SK-N-DZ (cell line): ENCODE measurements around the gene INSYN2B.
"Not testable (repeated sequence)": the region's sequence is repeated elsewhere in the genome, so short reads cannot be mapped to it uniquely, and the experiment has no call there.

Experiments
- DNase-seq: peaks from one replicate; pipeline ENCODE4 v3.0.0-alpha.2; 2015; ENCODE audit warnings: low spot score

The INSYN2B gene

DNA sequence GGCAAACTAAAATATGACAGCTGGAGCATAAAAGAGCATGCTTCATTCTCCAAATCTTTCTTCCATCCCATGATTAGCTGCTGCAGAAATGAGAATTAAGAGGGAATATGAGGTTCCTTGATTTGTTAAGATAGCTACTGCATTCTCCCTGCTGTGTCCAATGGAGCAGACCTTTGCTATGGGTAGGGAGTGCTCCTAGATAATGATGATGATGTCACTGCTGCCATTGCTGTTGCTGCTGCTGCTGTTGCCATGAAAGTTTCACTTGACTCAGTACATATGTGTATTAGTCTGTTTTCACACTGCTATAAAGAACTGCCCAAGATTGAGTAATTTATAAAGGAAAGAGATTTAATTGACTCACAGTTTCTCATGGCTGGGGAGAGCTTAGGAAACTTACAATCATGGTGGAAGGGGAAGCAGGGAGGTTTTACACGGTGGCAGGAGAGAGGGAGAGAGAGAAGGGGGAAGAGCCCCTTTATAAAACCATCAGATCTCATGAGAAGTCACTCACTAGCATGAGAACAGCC, 128.9 kb downstream of the INSYN2B start:
- DNase-seq, result no peak

DNA sequence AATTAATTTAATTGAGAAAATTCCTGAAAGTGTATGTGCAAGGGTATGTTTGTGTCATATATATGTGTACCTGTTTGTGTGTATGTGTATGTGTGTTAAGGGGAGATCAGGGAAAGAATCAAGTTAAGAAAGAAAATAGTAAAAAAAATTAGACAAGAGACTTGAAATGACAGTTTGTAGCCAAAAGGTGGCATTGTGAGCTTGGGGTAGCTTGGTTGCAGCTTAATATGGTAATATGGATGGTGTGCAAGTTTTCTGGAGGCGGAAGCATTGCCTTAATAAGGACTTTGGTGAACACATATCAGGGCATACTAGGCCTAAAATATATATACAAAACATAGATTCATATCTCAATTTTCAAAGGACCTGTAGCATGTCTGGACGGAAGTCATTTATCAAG, 129.9 kb downstream of the INSYN2B start:
- DNase-seq, result no peak

DNA sequence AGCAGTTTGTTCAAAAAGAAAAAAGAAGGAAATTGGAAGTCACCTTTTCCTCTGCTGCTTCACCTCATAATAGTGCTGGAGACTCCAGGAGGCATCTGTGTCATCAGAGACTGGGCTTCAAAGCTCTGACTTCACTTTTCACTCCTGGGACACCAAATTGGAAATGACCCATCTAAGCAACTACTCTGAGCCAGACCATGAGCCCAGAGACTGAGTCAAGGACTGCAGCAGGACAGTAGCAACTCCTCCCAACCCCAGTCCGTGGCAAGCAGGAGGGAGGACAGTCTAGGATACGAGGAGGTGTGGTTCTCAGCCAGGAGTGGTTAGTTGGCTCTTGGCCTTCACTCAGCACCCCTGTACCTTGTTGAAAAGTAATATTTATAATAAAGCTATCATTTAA, 131.5 kb downstream of the INSYN2B start:
- DNase-seq, result no peak

DNA sequence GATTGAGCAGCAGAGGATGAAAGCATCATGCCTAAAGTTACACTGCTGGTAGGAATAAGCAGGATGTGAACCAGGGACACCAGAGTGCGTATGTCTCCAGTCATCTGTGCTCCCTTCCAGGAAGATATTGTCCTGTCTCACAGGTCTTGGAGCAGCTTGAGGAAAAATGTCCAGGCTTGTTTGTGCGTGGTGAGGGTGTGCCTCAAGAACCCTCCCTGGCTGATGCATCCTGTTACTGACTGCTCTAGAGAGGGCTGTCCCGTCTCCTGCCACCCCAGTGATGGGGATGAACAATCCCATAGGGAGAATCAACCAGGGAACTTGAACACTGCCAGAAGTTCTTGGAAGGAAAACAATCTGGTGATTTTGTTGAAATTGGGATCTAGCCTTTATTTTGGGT, 132.0 kb downstream of the INSYN2B start:
- no peak for DNase-seq

DNA sequence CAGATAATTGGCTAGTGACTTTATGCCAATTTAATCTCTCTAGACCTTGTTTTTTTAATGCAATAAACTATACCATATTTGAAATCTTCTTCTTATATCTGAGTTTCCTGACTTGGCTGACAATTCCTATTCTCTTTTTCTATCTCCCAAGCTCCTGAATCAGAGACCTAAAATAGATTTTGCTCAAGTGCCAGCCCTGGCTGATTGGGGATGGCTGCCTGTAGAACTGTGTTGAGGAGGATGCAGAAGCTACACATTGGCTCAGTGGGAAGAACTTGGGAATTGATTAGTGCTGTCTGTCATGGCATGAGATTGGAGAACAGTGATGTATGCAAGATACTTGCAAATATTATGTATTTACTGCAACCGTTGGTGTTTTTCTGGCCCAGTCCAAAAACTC, 132.8 kb downstream of the INSYN2B start:
- no peak for DNase-seq

DNA sequence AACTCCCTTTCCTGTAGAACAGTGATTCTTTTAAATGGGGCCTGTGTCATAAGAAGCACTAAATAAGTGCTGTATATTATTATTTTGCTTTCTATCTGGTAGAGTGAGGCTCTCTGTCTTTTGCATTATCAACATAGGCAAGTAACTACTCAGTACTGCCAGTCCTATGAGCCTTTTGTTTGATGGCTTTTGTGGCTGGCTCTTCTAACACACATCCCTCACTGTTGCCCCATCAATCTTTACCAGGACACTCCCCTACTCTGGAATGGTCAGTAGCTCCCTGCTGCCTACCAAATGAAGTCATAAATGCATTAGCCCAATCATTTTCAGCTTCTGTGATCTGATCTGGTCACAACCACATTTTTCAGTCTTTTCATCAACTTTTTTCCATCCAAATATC, 137.6 kb downstream of the INSYN2B start:
- DNase-seq, result no peak

DNA sequence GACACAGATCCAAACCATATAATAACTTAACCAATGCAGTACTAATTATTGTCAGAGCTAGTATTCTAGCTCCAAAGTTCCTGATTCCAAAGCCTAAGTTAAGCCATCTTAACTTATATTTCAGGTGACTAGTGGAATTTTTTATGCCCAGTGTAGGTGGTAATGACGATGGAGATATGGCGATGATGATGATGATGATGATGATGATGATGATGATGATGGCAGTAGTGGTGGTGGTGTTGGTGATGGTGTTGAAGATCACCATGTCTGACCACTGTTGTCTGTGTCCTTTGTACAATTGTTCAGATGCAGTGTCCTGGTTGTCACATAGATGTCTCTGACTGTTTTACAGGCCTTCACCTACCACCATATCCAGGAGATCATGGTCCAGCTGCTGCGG, 139.9 kb downstream of the INSYN2B start:
- DNase-seq, result no peak

DNA sequence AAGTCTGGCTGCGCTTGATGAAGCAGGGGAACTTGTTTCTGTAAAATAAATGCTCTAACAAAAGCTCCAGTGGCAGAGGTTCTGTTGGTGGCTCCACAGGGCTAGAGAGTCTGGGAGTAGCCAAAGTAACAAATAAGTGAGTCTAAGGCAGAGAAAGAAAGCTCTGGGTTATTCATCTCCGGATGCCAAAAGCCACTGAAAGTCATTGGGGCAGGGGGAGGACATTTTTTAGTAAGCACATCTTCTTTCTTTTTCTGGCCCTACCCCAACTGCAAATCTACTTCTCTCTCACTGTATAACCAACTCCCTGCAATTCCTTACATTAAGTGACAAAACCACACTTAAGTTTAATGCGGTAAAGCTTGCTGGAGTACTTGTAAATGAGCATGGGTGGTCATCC, 141.6 kb downstream of the INSYN2B start:
- no peak for DNase-seq

DNA sequence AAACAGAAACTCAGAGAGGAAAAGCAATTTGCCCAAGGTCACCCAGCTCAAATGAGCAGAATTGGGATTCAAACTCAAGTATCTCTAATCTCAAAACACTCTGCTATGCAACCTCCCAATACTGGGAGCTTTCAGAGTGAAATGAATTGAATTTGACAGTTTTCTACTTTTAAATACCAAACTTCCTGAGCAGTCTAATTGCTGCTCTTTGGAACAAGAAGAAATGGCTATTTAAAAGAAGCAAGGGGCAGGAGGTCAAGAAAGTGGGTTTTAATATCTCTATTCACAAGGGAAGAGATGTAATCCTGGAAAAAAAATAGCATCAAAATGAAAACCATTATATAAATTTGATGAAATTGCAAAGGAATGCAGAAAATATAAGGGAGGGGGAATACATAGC, 142.6 kb downstream of the INSYN2B start:
- no peak for DNase-seq

DNA sequence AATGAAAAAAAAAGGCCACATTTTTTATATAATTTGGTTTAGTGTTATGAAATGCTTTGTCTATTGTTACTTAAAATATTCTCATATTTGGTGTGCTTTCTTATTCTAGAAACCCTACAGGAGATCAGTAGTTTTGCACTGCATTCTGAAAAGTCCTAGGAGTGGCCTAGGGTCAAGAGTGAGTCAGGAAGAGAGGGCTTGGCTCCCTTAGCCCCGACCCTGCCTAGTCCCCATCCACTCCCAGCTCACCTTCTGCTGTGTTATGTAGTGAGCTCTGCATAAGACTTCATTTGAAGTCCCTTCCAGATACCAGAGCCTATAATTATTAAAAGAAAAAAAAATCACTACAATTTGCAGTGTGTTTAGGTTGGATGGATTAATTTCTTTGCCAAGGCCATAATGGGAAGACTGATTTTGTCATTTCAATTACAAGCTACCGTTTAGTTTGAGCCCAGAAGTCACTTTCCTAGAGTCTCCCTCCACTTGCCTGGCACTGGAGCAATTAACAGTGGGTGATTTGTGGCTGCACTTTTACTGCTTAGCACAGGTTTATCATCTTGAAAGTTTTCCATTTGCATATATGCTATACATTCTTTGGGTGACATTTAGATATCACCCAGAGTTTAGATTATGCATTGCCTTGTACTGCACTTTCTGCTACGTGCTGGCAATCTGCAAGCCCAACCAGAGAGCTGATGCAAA, 143.3 kb downstream of the INSYN2B start:
- DNase-seq, result no peak

DNA sequence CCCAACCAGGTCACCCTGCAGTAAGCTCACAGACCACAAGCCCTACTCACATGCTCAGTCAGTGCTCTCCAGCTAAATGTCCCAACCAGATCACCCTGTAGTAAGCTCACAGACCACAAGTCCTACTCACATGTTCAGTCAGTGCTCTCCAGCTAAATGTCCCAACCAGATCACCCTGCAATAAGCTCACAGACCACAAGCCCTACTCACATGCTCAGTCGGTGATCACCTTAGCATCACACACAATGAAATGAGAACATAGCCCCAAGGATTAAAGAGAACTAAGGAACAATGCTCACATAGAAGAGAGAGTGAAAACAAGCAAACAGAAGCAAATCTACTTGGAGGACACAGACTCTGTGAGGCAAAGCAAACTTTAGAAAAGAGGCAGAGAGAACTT, 145.8 kb downstream of the INSYN2B start:
- not testable (repeated sequence) for DNase-seq

DNA sequence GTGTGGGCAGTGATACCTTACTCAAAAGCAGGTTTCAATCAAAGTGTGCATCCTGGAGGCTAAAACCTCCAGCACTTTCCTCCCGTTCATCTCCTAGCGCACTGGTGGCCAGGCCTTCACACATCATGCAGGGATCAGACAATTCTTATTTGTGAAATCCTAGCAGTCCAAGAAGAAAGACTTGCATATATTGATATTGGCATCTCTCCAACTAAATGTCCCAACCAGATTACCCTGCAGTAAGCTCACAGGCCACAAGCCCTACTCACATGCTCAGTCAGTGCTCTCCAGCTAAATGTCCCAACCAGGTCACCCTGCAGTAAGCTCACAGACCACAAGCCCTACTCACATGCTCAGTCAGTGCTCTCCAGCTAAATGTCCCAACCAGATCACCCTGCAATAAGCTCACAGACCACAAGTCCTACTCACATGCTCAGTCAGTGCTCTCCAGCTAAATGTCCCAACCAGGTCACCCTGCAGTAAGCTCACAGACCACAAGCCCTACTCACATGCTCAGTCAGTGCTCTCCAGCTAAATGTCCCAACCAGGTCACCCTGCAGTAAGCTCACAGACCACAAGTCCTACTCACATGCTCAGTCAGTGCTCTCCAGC, 146.5 kb downstream of the INSYN2B start:
- DNase-seq, result not testable (repeated sequence)

DNA sequence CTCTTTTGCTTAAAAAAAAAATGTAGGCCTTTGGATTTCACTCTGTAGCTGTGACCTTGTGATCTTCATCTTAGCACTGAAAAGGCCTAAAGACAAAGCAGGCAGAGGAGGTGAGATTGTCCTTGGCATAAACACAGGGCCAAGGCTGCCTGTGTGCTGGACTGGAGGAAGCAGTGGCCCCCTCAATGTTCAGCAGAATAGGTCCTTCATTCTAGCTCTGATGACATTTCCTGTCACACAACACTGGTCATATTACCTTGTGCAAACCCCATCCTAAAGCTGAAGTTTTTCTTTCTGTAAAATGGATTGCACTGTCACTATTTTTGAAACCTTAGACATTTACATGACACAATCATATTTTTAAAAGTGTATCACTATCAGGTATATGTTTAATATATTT, 147.4 kb downstream of the INSYN2B start:
- no peak for DNase-seq

DNA sequence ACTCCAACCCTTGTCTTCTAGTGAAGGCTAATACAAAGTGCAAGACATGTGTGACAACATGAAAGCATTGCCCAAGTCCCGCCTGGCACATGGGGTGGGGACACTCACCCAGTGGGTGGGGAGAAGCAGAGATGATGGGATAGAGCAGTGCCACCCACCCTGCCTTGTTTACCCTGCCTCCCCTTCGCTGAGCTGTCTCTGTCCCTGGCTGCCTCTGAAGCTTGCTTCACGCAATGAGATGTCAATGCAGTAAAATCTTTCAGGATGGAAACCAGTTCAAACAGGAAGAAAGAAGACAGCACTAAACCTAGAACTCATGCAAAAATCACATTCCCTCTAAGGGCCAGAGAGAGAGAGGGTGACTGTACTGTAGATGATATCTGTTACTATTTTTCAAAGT, 148.0 kb downstream of the INSYN2B start:
- DNase-seq, result no peak

DNA sequence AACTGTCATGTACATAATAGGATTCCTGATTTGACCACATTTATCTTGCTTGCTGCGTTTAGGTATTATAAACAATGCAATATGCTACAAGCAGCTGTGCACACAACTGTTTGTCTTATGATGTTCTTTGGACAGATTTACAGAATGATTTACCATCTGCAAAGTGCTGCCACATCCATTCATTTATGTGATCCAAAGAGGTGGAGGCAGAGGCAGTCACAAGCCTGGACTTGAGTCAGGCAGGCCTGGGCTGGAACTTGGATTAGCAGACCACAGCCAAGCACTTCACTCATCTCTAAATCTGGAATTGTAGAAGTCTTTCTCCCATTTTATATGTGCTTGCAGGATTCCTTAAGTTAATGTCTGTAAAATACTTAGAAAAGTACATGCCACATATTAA, 149.0 kb downstream of the INSYN2B start:
- no peak for DNase-seq

DNA sequence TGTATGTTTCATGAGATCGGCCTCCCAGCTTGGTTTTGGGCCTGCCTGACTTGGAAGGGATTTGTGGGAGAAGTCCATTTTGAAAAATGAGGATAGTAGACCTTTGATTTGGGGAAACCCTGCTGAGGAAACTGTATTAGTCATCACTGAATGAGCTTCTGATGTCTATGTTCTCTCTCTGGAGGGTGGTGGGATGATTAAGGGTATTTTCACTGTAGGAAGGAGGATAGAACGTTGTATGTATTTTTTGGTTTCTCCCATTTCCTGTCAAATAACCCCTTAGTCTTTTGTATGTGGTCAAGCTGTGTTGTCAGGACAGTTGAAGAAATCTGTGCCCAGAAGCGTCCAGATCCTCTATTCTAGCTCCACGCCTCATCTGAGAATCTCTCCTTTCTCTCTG, 151.9 kb downstream of the INSYN2B start:
- DNase-seq, result no peak

DNA sequence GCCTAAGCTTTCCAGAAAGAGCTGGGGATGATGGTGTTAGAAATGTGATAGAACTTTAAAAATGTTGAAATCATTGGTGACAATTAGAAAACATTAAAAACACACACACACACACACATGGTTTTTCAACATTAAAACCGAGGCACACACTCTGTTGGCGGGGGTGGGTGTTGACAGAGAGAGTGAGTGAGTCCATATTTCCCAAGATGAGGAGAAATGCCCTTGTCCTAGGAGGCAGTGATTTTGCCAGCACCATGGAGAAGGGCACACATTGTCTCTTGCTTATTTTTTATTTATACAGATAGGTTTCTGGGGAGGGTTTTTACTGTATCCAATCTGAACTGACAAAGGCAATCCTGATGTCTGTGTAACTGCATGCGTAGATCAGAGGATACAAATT, 152.5 kb downstream of the INSYN2B start:
- no peak for DNase-seq

DNA sequence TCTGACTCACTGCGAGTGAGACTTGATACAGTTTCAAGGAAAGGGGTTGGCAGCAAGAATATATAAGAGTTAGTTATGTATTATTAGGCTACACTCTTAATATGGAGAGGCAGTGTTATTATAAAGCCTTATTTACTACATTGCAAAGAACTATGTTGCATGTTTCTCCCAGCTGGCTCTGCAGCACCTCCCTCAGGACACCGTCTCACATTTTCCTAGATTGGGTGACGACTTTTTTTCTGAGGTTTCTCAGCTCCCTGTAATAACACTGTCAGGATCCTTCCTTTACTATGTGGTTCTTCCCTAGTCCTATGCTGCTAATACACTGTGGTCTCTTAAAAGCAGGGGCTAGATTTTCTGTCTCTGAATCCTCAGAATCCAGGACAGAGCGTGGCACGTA, 153.7 kb downstream of the INSYN2B start:
- no peak for DNase-seq

DNA sequence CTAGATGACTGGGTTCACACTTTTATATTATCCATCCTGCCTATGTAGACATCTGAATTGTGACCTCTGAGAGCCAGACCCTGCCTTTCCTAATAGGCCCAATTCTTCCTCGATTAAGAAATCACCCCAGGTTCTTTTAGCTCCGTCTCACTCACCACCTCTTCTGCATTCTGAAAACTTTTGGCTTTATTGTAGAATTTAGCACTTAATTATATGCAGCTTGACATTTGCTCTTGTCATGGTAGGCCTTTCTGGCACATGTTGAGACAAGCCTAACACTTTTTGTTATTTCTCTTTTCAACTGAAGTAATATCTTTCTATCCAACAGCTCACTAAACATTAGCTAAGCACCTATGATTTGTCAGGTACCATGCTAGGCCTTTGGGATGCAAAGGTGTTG, 163.3 kb downstream of the INSYN2B start:
- no peak for DNase-seq

DNA sequence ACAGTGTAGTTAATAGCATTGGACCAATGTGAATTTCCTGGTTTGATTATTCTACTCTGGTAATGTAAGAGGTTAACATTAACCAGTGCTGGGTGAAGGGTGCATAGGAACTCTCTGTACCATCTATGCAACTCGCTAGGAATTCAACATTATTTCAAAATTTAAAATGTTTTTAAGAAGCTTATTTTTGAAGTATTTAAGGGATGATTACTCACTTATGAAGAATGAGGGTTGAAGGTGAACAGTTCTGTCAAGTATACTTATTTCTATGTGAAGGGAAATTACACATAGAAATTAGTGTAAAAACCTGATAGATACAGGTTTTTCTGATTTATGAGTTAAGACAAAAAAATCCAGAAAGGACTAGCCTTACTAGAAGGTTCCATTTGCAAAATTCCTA, 165.8 kb downstream of the INSYN2B start:
- no peak for DNase-seq
